HG03139 (cell line): ENCODE results near the gene PACSIN1.

Experiments
- ATAC-seq: cut with Tn5 transposase; IDR thresholded peaks from one replicate; pipeline ENCODE4 v1.9.1; 2021; ENCODE audit not compliant: unreplicated experiment

PACSIN1 gene

DNA sequence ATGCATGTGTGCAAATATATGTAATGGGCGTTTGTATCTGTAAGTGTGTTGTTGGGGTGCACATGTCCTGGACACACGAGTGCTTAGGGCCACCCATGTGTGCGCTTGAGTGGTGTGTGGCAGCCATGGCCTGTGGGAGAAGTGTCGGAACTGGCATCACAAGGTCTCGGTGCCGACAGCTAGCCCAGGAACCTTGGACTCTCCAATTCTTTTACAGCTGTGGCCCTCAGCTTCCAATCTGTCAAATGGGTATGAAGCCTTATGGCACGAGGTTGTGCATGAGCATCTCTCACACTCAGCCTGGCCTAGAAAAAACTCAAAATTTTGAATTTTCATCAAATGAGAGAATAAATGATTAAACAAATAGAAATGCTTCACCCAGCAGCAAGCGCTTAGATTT is 48.2 kb downstream of the PACSIN1 start:
- no peak for ATAC-seq

DNA sequence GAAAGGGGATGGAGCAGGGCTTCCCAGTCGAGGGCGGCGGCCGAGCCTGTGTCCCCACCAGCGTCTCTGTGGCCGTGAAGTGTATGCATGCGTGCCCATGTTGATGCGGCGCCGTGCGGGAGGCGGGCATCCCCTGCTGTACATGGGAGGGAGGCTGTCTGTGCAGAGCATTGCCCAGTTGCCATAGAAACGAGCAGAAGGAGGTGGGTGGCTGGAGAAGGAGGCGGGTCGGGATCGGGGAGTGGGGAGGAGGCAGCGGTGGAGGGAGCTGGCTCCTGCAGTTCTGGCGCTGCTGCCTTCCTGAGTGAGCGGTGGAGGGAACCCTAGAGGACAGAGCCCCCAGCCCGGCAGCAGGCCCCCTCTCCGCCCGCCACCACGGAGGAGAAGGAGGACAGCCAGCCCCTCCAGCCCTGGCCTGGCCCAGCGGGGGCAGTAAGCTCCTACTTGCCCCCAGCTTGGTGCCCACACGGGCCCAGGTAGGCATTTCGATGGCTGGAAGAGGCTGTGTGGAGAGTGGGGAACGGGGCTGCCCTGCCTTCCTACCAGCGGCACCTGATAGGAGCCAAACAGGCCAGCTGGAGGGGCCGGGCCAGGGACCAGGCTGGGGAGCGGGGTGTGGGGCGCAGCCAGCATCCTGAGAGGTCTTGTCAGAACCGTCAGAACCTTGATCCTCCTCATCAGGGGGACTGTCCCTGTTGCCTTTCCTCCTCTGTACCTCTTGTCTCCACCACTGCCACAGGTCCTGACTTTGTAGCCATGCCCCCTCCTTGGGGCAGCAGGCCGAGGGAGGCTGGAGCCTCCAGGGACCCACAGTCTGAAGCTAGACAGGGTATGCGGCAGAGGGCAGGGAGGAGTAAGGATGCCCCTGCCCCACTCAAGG is 49.0 kb downstream of the PACSIN1 start:
- no peak for ATAC-seq

DNA sequence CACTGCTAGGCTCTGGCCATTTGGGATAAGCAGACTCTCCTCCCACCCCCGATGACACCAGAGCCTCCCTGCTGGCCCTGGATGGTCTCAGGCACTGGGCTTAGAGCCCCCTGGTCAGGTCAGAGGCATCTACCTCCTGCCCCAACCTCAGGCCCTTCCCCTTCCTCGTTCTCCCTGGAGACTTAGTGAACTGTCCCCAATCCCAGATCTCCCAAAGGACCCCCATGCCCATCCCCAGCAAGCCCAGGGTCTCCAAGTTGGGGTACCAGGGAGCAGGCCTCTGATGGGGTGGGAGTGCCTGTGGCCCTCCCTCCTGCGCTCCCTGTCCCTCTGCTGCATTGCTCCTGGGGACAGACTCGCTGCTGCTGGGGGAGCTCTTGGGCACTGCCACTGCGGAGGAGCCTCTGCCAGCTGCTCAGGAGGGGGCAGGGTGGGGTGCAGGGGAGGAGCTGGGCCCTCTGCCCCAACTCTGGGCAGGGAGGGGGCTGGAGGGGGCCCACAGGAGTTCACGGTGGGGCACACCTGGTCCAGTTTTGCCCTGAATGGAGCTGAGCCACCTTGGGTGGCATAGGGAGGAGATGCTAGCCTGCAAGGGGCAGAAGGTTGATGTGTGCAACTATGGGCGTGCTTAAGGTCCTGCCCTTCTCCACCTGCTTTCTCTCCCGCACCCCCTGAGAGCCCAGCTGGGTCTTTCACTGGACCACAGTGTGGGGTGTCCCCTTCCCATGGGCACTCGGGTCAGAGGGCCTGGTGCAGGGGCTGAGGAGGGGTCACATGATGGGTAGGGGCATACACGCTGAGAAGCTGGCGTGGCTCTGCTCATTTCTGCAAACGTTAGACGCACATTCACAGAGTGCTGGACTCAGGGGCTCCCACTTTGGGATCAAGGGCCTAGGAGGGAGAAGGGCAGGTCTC is 49.9 kb downstream of the PACSIN1 start:
- ATAC-seq: no peak

DNA sequence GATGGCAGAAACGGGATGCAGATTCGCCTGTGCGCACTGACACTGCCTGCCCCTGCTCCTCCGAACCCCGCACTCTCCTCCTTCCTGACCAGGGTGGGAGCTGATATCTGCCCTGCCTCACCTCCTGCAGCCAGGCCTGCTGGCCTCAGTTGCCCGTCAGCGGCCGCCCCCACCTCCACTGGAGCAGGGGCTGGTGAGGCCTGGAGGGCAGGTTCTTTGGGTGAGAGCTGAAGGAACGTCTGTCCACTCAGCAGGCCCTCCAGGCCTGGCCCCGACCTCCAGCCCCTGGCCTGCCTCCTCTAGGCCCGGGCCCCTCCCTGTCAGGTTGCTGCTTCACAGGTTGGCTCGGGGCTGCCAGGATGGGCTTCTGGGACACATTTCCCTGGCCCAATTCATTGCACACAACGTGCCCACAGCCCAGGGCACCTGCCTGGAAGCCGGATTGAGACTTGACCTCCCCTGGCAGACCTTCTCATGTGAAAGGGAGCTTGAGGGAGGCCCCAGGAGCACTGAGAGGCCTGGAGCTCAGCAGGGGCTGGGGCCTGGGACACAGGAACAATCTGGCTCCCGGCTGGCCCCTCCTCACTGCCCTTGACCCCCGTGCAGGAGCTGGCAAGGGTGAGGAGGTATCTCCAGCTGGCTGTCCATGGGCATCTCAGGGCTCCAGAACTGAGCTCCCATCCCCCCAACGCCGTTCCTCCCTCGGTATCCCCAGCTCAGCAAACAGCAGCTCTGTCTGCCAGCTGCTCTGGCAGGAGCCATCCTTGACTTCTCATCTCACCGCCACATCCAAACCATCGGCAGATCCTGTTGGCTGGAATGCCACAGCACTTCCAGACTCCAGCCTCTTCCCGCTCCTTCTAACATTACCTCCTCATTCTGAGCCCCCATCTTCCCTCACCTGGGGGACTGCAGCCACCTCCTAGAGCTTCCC is 50.8 kb downstream of the PACSIN1 start:
- ATAC-seq: no peak

DNA sequence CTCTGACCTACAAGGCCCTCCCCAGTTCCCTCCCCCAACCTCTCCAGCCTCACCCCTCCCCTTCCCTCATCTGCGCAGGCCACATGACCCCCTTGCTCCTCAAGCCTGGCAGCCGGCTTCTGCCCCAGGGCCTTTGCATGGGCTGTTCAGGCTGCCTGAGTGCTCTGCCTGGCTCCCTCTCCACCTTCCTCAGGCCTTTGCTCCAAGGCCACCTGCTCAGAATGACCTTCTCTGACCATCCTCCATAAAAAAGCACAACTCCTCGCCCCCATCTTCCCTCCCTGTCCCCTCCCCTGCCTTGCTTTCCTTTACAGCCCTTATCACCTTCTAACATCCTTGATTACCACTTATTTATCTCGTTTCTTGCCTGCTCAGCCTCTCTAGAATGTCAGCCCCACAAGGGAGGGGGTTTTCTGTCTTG is 51.6 kb downstream of the PACSIN1 start:
- ATAC-seq: no peak

DNA sequence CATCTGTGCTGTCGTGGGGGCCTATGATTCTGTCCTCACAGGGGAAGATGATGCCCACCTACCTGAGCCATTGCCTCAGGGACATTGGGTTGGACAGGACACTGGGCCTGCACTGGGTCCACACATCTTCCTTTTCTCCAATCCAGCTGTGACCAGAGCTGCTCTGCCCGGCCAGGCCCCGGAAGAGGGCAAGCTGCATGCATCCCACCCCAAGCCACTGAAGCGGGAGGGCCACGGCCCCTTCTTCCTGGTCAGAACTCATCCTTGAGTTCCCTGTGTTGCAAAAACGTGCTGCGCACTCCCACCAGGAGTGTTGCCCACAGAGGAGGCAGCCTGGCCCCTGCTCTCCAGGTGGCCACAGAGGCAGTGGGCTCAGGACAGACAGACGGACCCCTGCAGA is 52.1 kb downstream of the PACSIN1 start:
- no peak for ATAC-seq

DNA sequence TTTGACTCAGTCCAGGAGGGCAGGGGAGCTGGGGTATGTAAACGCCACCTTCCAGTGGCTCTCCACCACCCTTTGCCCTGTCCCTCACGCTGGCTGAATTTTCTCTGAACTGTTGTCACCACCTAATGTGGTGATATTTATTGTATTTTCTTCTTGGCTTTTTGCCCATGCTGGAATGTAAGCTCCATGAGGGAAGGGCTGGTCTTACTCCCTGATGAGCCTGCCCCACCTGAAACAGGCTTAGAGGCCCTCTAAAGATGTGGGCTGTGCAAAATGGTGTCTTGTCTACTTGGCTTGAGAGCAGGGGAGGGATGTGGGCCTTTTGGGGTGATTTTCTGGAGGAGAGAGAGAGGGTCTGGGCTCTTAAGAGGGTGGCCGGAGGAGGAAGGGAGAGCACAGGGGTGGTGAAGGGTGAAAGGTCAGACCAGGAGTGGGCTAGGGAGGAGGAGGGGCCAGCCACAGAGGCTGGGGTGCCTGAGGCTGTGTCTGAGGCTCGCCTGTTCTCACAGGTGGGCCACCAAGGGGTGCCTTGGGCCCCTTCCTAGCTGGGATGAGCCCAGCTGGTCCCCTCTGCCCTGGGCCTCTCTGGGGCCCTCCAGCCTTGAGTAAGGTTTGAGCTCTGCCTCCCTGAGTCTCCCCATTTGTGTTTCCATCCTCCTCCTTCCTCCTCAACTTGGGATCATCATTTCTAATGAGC is 52.9 kb downstream of the PACSIN1 start:
- no peak for ATAC-seq

DNA sequence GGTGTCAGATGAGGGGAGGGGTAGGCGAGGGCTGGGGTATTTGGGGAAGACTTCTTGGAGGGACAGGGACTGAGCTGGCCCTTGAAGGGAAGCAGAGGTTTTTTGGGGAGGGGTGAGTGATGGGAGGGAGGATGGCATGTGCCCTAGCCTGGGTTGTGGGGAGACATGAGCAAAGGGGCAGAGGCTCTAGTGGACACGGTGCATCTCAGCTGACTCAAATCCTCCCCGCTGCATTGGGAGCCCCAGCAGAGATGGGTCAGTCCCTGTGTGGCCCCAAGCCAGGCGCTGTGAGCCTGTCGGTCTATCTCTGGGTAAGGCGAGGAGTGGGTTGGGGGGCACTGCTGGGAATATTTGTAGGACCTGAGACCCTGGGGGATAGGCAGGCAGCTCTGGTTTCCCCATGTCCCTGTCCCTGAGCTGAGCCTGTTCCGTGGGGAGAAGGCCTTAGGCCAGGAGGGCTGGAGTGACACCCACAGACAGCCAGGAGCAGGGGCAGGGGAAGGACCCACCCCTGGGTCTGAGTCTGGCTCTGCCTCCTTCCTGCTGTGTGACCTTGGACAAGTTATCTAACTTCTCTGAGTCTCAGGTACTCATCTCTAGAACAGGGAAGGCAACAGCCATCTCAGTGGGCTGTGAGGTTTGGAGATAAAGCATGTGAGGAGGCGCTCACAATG is 54.2 kb downstream of the PACSIN1 start:
- no peak for ATAC-seq

DNA sequence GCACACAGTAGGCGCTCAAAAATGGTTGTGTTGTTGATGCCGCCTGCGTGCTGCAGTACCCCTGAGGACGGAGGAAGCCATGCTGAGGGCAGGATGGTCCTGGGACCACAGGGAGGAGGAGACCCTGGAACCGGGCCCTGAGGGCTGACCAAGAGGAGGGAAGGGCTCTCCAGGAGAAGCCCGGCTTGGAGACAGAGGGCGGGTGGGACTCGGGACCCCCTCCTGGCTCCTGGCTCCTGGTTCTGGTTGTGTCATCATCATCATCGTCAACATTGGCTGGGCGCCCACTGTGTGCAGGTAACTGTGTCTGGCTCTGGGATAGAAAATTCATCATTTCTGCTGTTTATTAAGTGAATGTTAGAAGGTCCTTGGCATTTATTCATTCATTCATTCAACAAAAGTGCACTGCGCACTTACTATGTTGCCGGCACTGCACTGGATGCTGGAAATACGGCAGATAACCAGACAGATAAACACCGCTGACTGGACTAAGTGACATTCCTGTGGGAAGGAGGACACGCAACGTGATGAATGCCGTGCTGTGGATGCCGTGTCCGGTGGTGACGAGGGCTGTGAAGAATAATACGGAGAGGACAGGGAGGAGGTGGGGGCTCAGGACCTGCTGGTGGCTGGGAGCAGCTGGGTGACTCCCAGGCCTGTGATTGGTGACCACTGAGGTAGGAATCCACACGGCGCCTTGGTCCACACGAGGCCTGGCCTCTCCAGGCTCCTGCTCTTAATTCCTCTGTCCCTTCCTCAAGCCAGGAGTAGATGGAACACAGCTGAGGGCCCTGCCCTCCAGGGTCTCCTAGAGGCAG is 55.0 kb downstream of the PACSIN1 start:
- ATAC-seq: no peak

DNA sequence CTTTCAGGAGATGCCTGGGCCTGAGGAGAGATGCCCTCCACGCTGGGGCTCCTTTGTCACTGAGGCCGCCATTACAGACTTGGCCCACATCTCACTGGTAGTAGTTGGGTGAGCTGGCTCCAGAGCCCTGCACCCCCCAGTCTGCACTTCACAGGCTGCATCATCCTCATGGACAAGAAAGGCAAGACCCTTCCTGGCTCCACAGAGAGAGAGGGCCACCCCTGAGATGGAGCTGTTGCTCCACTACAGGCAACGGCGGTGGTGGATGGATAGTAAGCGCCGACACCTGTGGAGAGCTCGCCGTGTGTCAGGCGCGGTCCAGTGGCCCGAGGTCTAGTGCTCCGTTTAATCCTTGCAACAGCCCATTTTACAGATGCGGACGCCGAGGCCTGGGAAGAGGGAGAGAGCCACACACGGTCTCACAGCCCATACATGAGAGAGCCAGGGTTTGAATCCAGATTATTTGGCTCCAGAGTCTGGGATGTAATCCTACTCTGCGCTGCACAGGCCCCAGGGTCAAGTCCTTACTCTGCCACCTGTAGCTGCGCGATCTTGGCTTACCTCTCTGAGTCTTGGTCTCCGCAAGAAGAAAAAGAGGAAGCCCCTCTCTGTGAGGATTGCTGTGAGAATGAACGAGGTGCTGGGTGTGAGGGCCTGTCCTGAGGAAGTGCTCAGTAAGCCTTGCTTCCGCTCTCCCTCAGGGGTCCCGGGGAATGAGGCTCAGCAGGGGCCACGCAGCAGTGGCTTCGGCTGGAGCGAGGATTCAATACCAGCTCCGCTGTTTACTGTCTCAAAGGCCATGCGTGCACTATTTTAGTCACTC is 55.8 kb downstream of the PACSIN1 start:
- no peak for ATAC-seq

DNA sequence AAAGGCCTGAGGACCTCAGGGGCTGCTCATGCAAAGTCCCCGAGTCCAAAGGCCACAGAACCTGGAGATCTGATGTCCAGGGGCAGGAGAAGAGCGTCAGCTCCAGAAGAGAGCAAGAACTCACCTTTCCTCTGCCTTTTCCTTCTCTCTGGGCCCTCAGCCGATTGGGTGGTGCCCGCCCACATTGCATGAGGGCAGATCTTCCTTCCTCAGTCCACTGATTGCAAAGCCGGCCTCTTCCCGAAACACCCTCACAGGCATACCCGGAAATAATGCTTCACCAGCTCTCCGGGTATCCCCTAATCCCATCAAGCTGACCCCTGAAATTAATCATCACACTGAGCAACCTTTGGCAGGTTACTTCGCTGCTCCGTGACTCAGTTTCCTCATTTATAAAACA is 56.9 kb downstream of the PACSIN1 start:
- ATAC-seq: no peak

DNA sequence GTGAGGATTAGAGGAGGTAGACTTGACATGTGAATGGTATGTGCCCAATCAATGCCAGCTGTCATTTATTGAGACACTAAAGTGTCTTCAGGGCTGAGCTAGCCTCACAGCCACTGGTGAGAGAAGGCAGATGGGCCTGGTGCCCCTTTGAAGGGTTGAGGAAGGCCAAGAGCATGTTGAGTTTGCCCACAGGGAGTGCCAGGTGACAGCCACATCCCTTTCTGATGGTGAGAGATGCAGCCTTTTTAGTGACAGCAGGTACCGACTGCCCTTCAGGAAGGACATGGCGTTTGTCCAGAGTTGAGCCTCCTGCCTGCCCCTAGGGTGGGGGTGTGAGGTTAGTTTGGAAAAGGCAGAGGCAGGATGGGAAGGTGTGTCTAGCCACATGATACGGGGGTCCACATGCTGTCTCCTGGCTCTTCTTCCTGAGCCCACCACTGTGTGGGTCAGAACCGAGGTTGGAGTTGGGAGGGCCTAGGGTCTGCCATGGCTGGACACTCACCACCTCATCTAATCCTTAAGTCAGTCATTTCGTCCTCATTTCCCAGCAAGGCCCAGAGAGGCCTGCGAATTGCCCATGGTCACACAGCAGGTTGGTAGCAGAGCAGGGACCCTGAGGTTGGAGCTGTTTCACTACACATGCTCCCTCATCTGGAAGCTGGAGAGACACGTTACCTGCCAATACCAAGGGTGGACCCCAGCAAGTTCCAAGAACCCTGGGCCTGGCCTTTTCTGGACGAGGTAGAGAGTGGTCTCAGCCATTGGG is 57.7 kb downstream of the PACSIN1 start:
- ATAC-seq: no peak

DNA sequence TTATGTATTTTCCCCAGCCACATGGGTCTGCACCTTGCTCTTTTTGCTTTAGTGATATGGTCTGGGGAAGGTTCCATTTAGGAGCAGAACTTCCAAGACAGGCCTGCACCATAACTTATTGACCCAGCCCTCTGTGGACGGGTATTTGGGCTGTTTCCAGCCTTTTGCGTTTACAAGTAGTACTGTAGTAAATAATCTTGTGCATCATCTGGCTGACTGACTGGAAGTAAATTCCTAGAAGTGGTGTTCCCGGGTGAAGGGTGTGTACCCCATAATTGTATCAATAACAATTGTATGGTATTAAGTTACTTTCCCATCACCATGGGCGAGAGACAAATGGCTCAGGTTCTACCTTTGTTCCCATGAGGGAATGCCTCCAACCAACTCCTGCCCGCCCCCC is 58.6 kb downstream of the PACSIN1 start:
- no peak for ATAC-seq

DNA sequence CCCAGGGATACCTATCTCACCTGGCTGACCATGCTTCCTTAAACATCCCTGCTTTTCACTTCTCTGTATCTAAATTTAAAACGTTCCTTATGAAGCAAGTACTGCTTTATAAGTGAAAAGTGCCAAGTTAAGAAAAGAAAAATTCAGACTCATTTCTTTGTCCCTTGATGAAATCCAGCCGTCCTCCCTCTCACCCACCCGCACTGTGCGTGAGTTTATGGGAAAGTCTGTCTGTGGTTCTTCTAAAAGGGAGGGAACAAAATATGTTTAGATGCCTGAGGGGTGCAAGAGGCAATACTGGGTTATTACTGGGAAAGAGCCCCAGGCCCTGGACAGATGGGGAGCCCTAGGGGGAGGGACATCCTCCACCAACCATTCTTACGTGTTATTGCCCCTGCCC is 59.1 kb downstream of the PACSIN1 start:
- ATAC-seq: no peak

DNA sequence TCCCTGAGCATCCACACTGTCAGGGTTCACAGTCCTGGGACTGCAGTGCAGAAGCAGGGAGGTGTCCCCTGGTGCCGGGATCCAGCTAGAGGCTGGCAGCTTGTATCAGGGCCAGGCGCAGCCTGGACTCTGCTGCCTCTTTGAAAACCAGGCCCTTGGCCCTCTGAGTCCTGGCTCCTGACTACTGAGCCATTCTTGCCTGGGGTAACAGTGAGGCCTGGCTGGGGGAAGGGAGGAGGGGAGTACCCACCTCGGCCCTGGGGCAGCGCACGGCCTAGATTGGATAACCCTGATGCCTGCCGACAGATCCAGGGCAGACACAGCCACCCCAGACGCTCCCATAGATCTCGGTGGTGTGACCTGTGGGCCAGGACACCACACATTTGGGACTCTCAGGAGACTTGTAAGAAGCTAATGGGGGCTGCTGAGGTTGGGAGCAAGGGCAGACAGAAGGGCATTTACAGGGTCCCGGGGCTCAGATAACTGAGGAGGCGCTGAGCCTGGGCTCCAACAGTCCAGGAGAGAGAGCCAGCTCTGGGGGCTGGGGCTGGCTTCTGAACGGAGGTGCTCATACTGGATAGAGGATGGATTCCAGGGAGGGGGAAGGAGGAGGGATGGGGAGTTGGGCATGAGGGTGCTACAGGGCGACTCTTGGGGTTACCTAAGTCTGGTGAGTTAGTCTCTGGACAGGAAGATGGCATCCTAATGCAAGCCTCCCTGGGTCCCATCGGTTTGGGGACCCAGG is 59.7 kb downstream of the PACSIN1 start:
- no peak for ATAC-seq

DNA sequence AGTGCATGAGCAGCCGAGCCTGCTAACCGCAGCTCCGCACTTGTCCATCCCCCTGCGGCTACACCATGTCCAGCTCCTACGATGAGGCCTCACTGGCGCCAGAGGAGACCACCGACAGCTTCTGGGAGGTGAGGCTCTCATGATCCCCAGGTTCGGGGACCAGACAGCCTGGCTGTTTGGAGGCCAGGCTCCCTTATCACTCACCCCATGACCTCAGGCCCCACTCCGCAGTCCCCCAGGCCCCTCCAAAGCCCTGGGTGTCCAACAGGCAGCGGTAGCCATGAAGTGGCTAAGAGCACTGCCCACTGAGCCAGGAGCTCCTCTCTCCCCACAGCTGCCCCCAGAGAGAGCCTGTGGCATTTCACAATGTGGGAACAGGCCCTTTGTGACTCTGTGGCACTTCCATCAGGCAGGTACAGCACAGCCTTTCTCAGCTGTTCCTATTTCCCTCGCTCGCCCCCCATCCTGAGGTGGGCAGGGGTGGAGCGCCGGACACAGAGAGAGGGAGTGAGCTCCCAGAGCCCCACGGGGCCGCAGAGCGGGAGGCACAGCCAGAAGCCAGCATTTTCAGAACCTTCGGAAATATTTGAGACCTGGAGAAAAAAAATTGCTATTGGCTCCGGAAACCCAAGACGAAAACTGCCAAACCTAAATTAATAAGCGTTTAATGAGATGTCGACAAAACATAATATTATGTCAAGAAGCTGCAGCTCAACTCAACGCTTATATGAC is 60.5 kb downstream of the PACSIN1 start:
- ATAC-seq: no peak
